Loucy (cell line): Measurements from ENCODE around the gene C22orf39.

Experiments
- H2AFZ ChIP-seq: fragments of 200-600 bp; sonication (generic); 2 replicates; pipeline ENCODE4 v1.6.0; 2016; ENCODE audit warnings: antibody characterized with exemption, mild to moderate bottlenecking, low read length, moderate library complexity
- H3F3A ChIP-seq: fragments of 200-600 bp; 2 replicates; pipeline ENCODE4 v1.6.0; 2016; ENCODE audit warnings: antibody characterized with exemption, low read depth, mild to moderate bottlenecking
- H3K27me3 ChIP-seq: fragments of 200-600 bp; sonication (generic); 2 replicates; pipeline ENCODE4 v1.6.1; 2014; ENCODE audit warnings: low read length, mild to moderate bottlenecking; ENCODE audit not compliant: insufficient read depth, poor library complexity, severe bottlenecking
- H3K36me3 ChIP-seq: fragments of 200-600 bp; sonication (generic); 2 replicates; pipeline ENCODE4 v1.6.1; 2016; ENCODE audit warnings: low read length; ENCODE audit not compliant: insufficient read depth
- H3K4me1 ChIP-seq: fragments of 200-600 bp; sonication (generic); 2 replicates; pipeline ENCODE4 v1.5.1; 2014; ENCODE audit warnings: low read length, mild to moderate bottlenecking; ENCODE audit not compliant: insufficient read depth, poor library complexity, severe bottlenecking
- H3K4me2 ChIP-seq: fragments of 200-600 bp; sonication (generic); 2 replicates; pipeline ENCODE4 v1.6.0; 2014; ENCODE audit warnings: antibody characterized with exemption, low read length, low read depth, mild to moderate bottlenecking; ENCODE audit not compliant: poor library complexity, severe bottlenecking
- H3K4me3 ChIP-seq: fragments of 200-600 bp; sonication (generic); 2 replicates; pipeline ENCODE4 v1.5.1; 2014; ENCODE audit warnings: low read length, mild to moderate bottlenecking, mixed read lengths; ENCODE audit not compliant: poor library complexity, severe bottlenecking
- H3K79me2 ChIP-seq: fragments of 200-600 bp; sonication (generic); 2 replicates; pipeline ENCODE4 v1.6.1; 2014; ENCODE audit warnings: low read length; ENCODE audit not compliant: insufficient read depth
- H3K9ac ChIP-seq: fragments of 200-600 bp; sonication (generic); 2 replicates; pipeline ENCODE4 v1.6.0; 2014; ENCODE audit warnings: mild to moderate bottlenecking, low read depth, low read length, moderate library complexity; ENCODE audit not compliant: poor library complexity, severe bottlenecking
- H3K9me2 ChIP-seq: fragments of 200-600 bp; sonication (generic); replicated peaks from 2 replicates; pipeline ENCODE4 v1.6.1; 2016; ENCODE audit warnings: low read depth, low read length, mixed read lengths
- H3K9me3 ChIP-seq: fragments of 200-600 bp; sonication (generic); 2 replicates; pipeline ENCODE4 v1.6.1; 2014; ENCODE audit warnings: mild to moderate bottlenecking, antibody characterized with exemption, low read length, low read depth; ENCODE audit not compliant: insufficient read depth
- H4K20me1 ChIP-seq: fragments of 200-600 bp; sonication (generic); 2 replicates; pipeline ENCODE4 v1.6.0; 2014; ENCODE audit warnings: antibody characterized with exemption, low read length, mild to moderate bottlenecking; ENCODE audit not compliant: insufficient read depth, poor library complexity, severe bottlenecking
- CTCF ChIP-seq: fragments of 200-600 bp; sonication (generic); conservative IDR thresholded peaks from 2 replicates; pipeline ENCODE4 v1.5.1; 2014; ENCODE audit warnings: mild to moderate bottlenecking, antibody characterized with exemption, low read length
- EZH2phosphoT487 ChIP-seq: fragments of 200-600 bp; IDR thresholded peaks from 2 replicates; pipeline ENCODE4 v1.6.1; 2018; ENCODE audit warnings: antibody characterized with exemption, mild to moderate bottlenecking, moderate library complexity, borderline replicate concordance

The C22orf39 gene

GRCh38 chr22:19488285-19488684 is 40.8 kb upstream of the C22orf39 start:
- Histone ChIP-seq H3K4me1 (no peaks in the 10 kb centered on the region), H3K9me2 (no peaks in the 10 kb centered on the region), H3K36me3 (peaks cover 45% of the 10 kb centered on the region), H2AFZ (no peak overlapping the region), H3F3A (no peaks in the 10 kb centered on the region), H3K9ac (no peak overlapping the region), H3K9me3 (no peaks in the 10 kb centered on the region), H3K79me2 (peaks cover 51% of the 10 kb centered on the region; the same call in 1 of the 2 replicates), H3K4me2 (no peak overlapping the region), H3K27me3 (no peaks in the 10 kb centered on the region), H4K20me1 (peaks cover 8% of the 10 kb centered on the region), H3K4me3 (no peak overlapping the region)
- TF ChIP-seq CTCF (no peak), EZH2phosphoT487 (no peak)

- TF ChIP-seq EZH2phosphoT487 = no peak
- no peak for TF ChIP-seq CTCF
- peaks cover 42% of the 10 kb centered on the region for H3K36me3 ChIP-seq
- H3K4me1 ChIP-seq = peaks cover 13% of the 10 kb centered on the region
- H3K9ac ChIP-seq = no peak overlapping the region
- H3K4me2 ChIP-seq = peak overlapping the region; percentile 5
- no peak overlapping the region for H2AFZ ChIP-seq
- no peaks in the 10 kb centered on the region for H3K9me2 ChIP-seq
- H3K79me2 ChIP-seq = peaks cover 64% of the 10 kb centered on the region
- no peaks in the 10 kb centered on the region for H3K27me3 ChIP-seq
- H3F3A ChIP-seq = no peaks in the 10 kb centered on the region
- no peak overlapping the region for H3K4me3 ChIP-seq
- no peaks in the 10 kb centered on the region for H3K9me3 ChIP-seq
- H4K20me1 ChIP-seq = peaks cover 18% of the 10 kb centered on the region
Observed at GRCh38 chr22:19483481-19484244, 36.2 kb upstream of the C22orf39 start.

- no peak for TF ChIP-seq CTCF
- TF ChIP-seq EZH2phosphoT487 = no peak
- Histone ChIP-seq H3K4me3 (no peak overlapping the region), H3K4me1 (peaks cover 21% of the 10 kb centered on the region), H3K4me2 (peak overlapping the region; percentile 37), H3K27me3 (no peaks in the 10 kb centered on the region), H3K36me3 (peaks cover 35% of the 10 kb centered on the region), H3K9me2 (no peaks in the 10 kb centered on the region), H3F3A (no peaks in the 10 kb centered on the region), H3K9me3 (no peaks in the 10 kb centered on the region), H4K20me1 (peaks cover 29% of the 10 kb centered on the region), H2AFZ (no peak overlapping the region), H3K79me2 (peaks cover 78% of the 10 kb centered on the region), H3K9ac (peak overlapping the region; percentile 30)
Observed at GRCh38 chr22:19482297-19482696, 34.8 kb upstream of the C22orf39 start.
